IMR-90 (cell line): Measurements from ENCODE around the gene KCNJ10. TPM values are rescaled to one million over a fixed set of nuclear protein-coding genes. Genes with fewer than 3 reads are reported as not detected.
"Not testable (repeated sequence)": the region's sequence is repeated elsewhere in the genome, so short reads cannot be mapped to it uniquely, and the experiment has no call there.

Source experiments
- ATAC-seq: fragments of 200-7000 bp; cut with Tn5 transposase; 2 replicates; pipeline ENCODE4 v1.9.1; 2020; ENCODE audit warnings: low read depth, mild to moderate bottlenecking, moderate library complexity
- BruUV-seq: library from RNA; stranded (reverse); fragments of 400-500 nt; replicated peaks from 2 replicates; lab custom pipeline; 2021; lab: Mats Ljungman, UMichigan
- CTCF ChIA-PET: fragments of 300-600 bp; formaldehyde crosslinking; extraction: SDS; loops from one replicate; lab custom pipeline; 2021; ENCODE audit warnings: antibody characterized with exemption; lab: Yijun Ruan, JAX
- POLR2A ChIA-PET: fragments of 300-600 bp; sonication (Branson Sonifier 250); formaldehyde crosslinking; loops from one replicate; lab custom pipeline; 2022; ENCODE audit warnings: antibody characterized with exemption; ENCODE audit not compliant: unreplicated experiment; lab: Charles Lee
- DNase-seq: peaks from one replicate; pipeline ENCODE4 v3.0.0; 2013
- H2AFZ ChIP-seq: replicated peaks from 2 replicates; pipeline ENCODE3; 2013; ENCODE audit warnings: low read length, mild to moderate bottlenecking; ENCODE audit not compliant: poor library complexity
- H2AK5ac ChIP-seq: 2 replicates; pipeline ENCODE4 v1.6.1; 2013; ENCODE audit warnings: low read depth, low read length, inconsistent platforms
- H2AK9ac ChIP-seq: replicated peaks from 2 replicates; pipeline ENCODE3; 2013; ENCODE audit warnings: mild to moderate bottlenecking, low read depth, low read length, moderate library complexity; ENCODE audit not compliant: poor library complexity
- H2BK120ac ChIP-seq: 2 replicates; pipeline ENCODE4 v1.6.1; 2013; ENCODE audit warnings: low read depth, low read length, inconsistent platforms
- H2BK15ac ChIP-seq: 3 replicates; pipeline ENCODE4 v1.6.1; 2013; ENCODE audit warnings: low read depth, low read length, inconsistent platforms
- H2BK20ac ChIP-seq: 2 replicates; pipeline ENCODE4 v1.6.1; 2013; ENCODE audit warnings: low read depth, mild to moderate bottlenecking, inconsistent platforms, low read length, moderate library complexity
- H2BK5ac ChIP-seq: 2 replicates; pipeline ENCODE4 v1.6.1; 2013; ENCODE audit warnings: mild to moderate bottlenecking, low read depth, low read length, inconsistent platforms; ENCODE audit not compliant: poor library complexity, severe bottlenecking
- H3K14ac ChIP-seq: replicated peaks from 2 replicates; pipeline ENCODE4 v1.6.1; 2013; ENCODE audit warnings: low read depth, low read length, inconsistent platforms
- H3K18ac ChIP-seq: 2 replicates; pipeline ENCODE4 v1.6.1; 2013; ENCODE audit warnings: low read depth, low read length, control low read depth
- H3K23ac ChIP-seq: 2 replicates; pipeline ENCODE4 v1.6.1; 2013; ENCODE audit warnings: low read depth, low read length, inconsistent platforms
- H3K27ac ChIP-seq: 2 replicates; pipeline ENCODE4 v1.5.1; 2013; ENCODE audit warnings: mild to moderate bottlenecking, control low read depth, low read length; ENCODE audit not compliant: insufficient read depth
- H3K27me3 ChIP-seq: 2 replicates; pipeline ENCODE4 v1.6.1; 2013; ENCODE audit warnings: low read length; ENCODE audit not compliant: control insufficient read depth, insufficient read depth
- H3K36me3 ChIP-seq: 2 replicates; pipeline ENCODE4 v1.6.1; 2013; ENCODE audit warnings: low read length, mixed read lengths; ENCODE audit not compliant: control insufficient read depth, insufficient read depth
- H3K4ac ChIP-seq: 2 replicates; pipeline ENCODE4 v1.6.1; 2013; ENCODE audit warnings: low read depth, low read length, inconsistent platforms
- H3K4me1 ChIP-seq: 2 replicates; pipeline ENCODE4 v1.6.1; 2013; ENCODE audit warnings: low read length, mixed read lengths; ENCODE audit not compliant: control insufficient read depth, insufficient read depth
- H3K4me2 ChIP-seq: 2 replicates; pipeline ENCODE4 v1.6.1; 2013; ENCODE audit warnings: low read depth, mild to moderate bottlenecking, control low read depth, low read length, moderate library complexity
- H3K4me3 ChIP-seq: 2 replicates; pipeline ENCODE4 v1.5.1; 2013; ENCODE audit warnings: low read depth, mild to moderate bottlenecking, control low read depth, low read length, moderate library complexity; ENCODE audit not compliant: insufficient read depth
- H3K56ac ChIP-seq: 2 replicates; pipeline ENCODE4 v1.6.1; 2013; ENCODE audit warnings: low read length, inconsistent platforms; ENCODE audit not compliant: insufficient read depth; ENCODE audit errors: extremely low read depth
- H3K79me1 ChIP-seq, 2 experiments: 2 replicates each; pipeline ENCODE4 v1.6.1; 2013; ENCODE audit warnings: low read length in 2 of 2, inconsistent platforms in 1 of 2, low read depth in 1 of 2
- H3K9ac ChIP-seq: 2 replicates; pipeline ENCODE4 v1.6.1; 2013; ENCODE audit warnings: low read depth, low read length, control low read depth
- H3K9me1 ChIP-seq: 2 replicates; pipeline ENCODE4 v1.6.1; 2013; ENCODE audit warnings: low read length, inconsistent platforms; ENCODE audit not compliant: insufficient read depth
- H3K9me3 ChIP-seq: 2 replicates; pipeline ENCODE4 v1.6.1; 2013; ENCODE audit warnings: low read length; ENCODE audit not compliant: control insufficient read depth, insufficient read depth
- H4K20me1 ChIP-seq: 2 replicates; pipeline ENCODE4 v1.6.1; 2013; ENCODE audit warnings: low read length, inconsistent platforms; ENCODE audit not compliant: insufficient read depth
- H4K5ac ChIP-seq: 2 replicates; pipeline ENCODE4 v1.6.1; 2013; ENCODE audit warnings: mild to moderate bottlenecking, low read depth, low read length, control low read depth
- H4K8ac ChIP-seq, 2 experiments: 2 replicates each; pipeline ENCODE4 v1.6.1; 2013; ENCODE audit warnings: low read depth in 2 of 2, low read length in 2 of 2, control low read depth in 1 of 2, inconsistent platforms in 1 of 2
- H4K91ac ChIP-seq: 2 replicates; pipeline ENCODE4 v1.6.1; 2013; ENCODE audit warnings: low read depth, low read length, inconsistent platforms; ENCODE audit not compliant: insufficient read depth
- MXI1 ChIP-seq: IDR thresholded peaks from 2 replicates; pipeline ENCODE4 v1.6.1; 2012; ENCODE audit warnings: low read depth, mild to moderate bottlenecking, low read length, moderate library complexity, borderline replicate concordance
- RCOR1 ChIP-seq: IDR thresholded peaks from 2 replicates; pipeline ENCODE4 v1.6.1; 2012; ENCODE audit warnings: mild to moderate bottlenecking, low read length, improper control_type of control experiment; ENCODE audit not compliant: insufficient replicate concordance
- WGBS, 2 experiments: methylation state at CpG; one replicate each; pipeline versions ENCODE4 v1.1.5 to v1.1.7; 2013; ENCODE audit warnings: missing lambda C conversion rate in 2 of 2; ENCODE audit not compliant: insufficient read length in 1 of 2; ENCODE audit errors: extremely low coverage in 2 of 2; 5-methylcytosine and 5-hydroxymethylcytosine counted together
- dilution Hi-C: fragments of 300-500 bp; cut with HindIII; formaldehyde crosslinking; loops from one replicate; pipeline ENCODE4 v1.14.3; 2018; ENCODE audit warnings: low sequenced_read_pairs; ENCODE audit not compliant: unreplicated experiment
- in situ Hi-C: fragments of 300-500 bp; cut with MboI; formaldehyde crosslinking; loops from 3 replicates; pipeline ENCODE4 v1.14.3; 2019; ENCODE audit warnings: low sequenced_read_pairs, inconsistent platforms, mixed read lengths
- intact Hi-C: fragments of 100-400 bp; cut with micrococcal nuclease; formaldehyde crosslinking; loops from 2 replicates; pipeline ENCODE4 v1.10.0; 2022
- polyA plus RNA-seq, 3 experiments: library from polyadenylated mRNA; depleted of rRNA; stranded (reverse); fragments of >200 nt; gene quantifications; 2 replicates each; pipeline ENCODE4 v1.2.3, GENCODE V29; 2012; ENCODE audit warnings: low replicate concordance in 1 of 3
- total RNA-seq: library from RNA; depleted of rRNA; stranded (reverse); fragments of >200 nt; gene quantifications from 2 replicates; pipeline ENCODE4 v1.2.3, GENCODE V29; 2012

KCNJ10 gene
- total and polyA plus RNA-seq, 2 of the 4 experiments (the other 2 are of a cell fraction), result not detected

DNA sequence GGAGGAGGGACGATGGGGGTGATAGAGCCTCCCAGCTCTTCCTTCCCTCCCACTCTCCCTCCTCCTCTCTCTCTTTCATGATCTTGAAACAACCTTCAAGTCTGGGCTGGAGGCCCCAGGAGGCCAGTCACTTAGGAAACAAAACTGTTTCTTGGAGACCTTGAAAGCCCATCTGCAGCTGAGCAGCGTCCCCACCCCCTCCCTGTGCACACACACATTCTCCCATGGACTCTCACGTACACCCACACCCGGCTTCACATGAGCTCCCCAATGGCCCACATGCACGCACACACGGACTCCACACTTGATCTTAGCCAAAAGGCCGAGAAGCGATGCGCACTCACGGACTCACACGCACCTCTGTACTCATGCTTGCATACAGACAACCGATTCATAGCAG lies 42.4 kb upstream of the KCNJ10 start:
- Histone ChIP-seq H3K18ac (no peak overlapping the region), H3K4me2 (no peak overlapping the region), H3K27me3 (peaks cover 58% of the 10 kb centered on the region), H3K4me1 (peaks cover 17% of the 10 kb centered on the region), H3K27ac (no peak overlapping the region), H2BK5ac (no peak overlapping the region), H4K20me1 (no peaks in the 10 kb centered on the region), H2BK15ac (no peak overlapping the region), H4K91ac (no peak overlapping the region), H4K5ac (no peak overlapping the region), H2BK120ac (no peak overlapping the region), H3K4me3 (no peak overlapping the region), H3K56ac (no peak overlapping the region), H2BK20ac (no peak overlapping the region), H3K79me1 (no peaks in the 10 kb centered on the region), H3K9me1 (no peaks in the 10 kb centered on the region; the same call in 1 of the 2 replicates), H3K23ac (no peak overlapping the region), H3K36me3 (no peaks in the 10 kb centered on the region), H2AK5ac (no peak overlapping the region), H3K14ac (no peak overlapping the region), H2AK9ac (no peak overlapping the region), H4K8ac (no peak overlapping the region), H3K9me3 (no peaks in the 10 kb centered on the region), H3K4ac (no peak overlapping the region), H3K9ac (no peak overlapping the region), H2AFZ (no peak overlapping the region)
- WGBS, 2 experiments, result 86% methylated on average over 4 of the region's 12 CpGs; no CpG with 5 or more reads in 1 of the 2 experiments
- dilution Hi-C loops, result no loop called here
- DNase-seq, result no peak
- in situ Hi-C loops, result no loop called here
- intact Hi-C loops, result no loop called here
- no TSS peak for BruUV-seq
- ATAC-seq, result no peak
- POLR2A ChIA-PET, result no interaction called here
- TF ChIP-seq MXI1 (no peak), RCOR1 (no peak)
- CTCF ChIA-PET, result interaction anchor here (0.6 kb wide), 1 partner anchor 10 kb away, joined by 5 read pairs; no protein-coding TSS in a partner anchor

- H3K4ac ChIP-seq, H2BK120ac ChIP-seq, H3K56ac ChIP-seq, H3K27ac ChIP-seq, H3K79me1 ChIP-seq, H3K4me3 ChIP-seq, intact Hi-C loops, H3K9ac ChIP-seq, BruUV-seq, H3K9me3 ChIP-seq, H4K20me1 ChIP-seq, H2AK5ac ChIP-seq, CTCF ChIA-PET, H3K36me3 ChIP-seq, ATAC-seq, H4K91ac ChIP-seq, H3K18ac ChIP-seq, DNase-seq, H3K9me1 ChIP-seq, H2BK5ac ChIP-seq, in situ Hi-C loops, H2BK15ac ChIP-seq, dilution Hi-C loops, H4K5ac ChIP-seq, POLR2A ChIA-PET, H3K23ac ChIP-seq, H2BK20ac ChIP-seq, H4K8ac ChIP-seq, H2AFZ ChIP-seq, H2AK9ac ChIP-seq, H3K4me2 ChIP-seq, H3K14ac ChIP-seq: not testable (repeated sequence)
- 89% methylated on average over 5 of the region's 10 CpGs; no CpG with 5 or more reads in 1 of the 2 experiments for WGBS, 2 experiments
- H3K4me1 ChIP-seq, result peaks cover 12% of the 10 kb centered on the region
- peaks cover 57% of the 10 kb centered on the region for H3K27me3 ChIP-seq
Measured at GRCh38 chr1:160111462-160111861, 41.5 kb upstream of the KCNJ10 start.
